IPS-11a (cell line): ENCODE data around the gene DUSP7.
A peak's percentile ranks its signal among the peaks of the same experiment; 100 is the strongest.

Experiments used
- H3K4me3 ChIP-seq: one replicate; pipeline ENCODE4 v1.5.1; 2013; ENCODE audit warnings: low read depth, low read length, control low read depth

The DUSP7 gene

GRCh38 chr3:52068730-52069129, 12.4 kb upstream of the DUSP7 start:
- no peak overlapping the region for H3K4me3 ChIP-seq

GRCh38 chr3:52068055-52068571, 11.7 kb upstream of the DUSP7 start:
- no peak overlapping the region for H3K4me3 ChIP-seq

DNA sequence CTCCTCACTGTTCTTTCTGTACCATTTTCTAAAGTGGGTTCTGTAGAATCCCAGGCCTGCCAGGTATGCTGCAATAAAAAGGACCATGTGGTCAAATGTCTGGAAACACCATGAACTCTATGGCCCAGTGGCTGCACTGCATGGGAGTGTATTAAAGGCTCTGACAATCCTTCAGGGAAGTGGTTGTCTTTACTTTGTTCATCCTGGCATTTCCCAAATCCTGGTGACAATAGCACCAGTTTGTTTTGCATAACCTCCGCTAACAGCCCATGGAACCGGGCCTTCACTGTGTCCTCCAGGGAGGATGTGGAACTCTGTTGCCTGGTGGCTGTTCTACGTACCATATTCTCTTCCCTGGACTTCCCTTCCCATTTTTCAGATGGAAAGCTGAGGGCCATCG, 11.2 kb upstream of the DUSP7 start:
- H3K4me3 ChIP-seq: no peak overlapping the region

GRCh38 chr3:52067046-52067445, 10.7 kb upstream of the DUSP7 start:
- H3K4me3 ChIP-seq: no peak overlapping the region

DNA sequence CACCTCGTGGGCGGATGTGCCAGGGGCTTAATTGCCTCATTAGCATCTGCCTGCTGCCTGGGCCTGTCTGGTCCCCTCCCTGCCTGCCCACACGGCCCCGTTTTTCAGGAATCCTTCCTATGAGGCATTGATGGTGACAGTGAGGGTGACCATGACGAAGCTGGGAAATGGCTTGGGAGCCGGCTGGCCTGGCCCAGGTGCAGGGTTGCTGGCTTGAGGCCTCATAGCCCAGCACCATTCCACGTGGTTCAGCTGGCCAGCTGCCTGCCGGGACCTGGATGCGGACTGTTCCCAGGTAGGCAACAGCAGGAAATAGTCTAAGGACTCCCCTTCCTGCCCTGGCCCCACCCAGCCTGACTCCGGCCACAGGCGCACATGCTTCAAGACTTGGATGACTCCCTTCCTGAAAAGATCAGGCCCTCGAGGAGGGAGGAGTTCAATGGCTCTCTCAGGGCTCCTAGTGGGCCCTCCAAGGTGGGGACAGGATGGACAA, 8.9 kb upstream of the DUSP7 start:
- no peak overlapping the region for H3K4me3 ChIP-seq

DNA sequence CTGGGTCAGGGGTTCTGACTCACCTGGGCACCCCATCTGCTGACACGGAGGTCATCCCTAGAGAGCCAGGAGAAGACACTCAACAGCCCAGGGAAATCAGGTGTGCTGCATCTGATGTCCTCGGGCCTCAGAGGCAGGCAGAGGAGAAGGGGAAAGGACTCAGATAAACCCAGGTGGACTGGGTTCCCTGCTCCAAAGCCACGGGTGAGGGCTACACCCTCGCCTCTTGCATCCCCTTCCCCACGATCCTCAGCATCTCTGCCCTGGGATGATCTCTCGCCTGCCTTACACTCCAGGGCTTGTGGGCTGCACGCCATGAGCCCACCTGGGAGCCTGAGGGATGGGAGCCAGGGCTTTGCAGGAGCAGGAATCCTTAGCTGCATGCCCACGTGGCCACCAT, 8.2 kb upstream of the DUSP7 start:
- H3K4me3 ChIP-seq: no peak overlapping the region

GRCh38 chr3:52063026-52063723, 6.8 kb upstream of the DUSP7 start:
- H3K4me3 ChIP-seq: no peak overlapping the region

GRCh38 chr3:52062505-52062904, 6.1 kb upstream of the DUSP7 start:
- no peak overlapping the region for H3K4me3 ChIP-seq

- no peak overlapping the region for H3K4me3 ChIP-seq
Measured at GRCh38 chr3:52061121-52061910, 4.9 kb upstream of the DUSP7 start.

GRCh38 chr3:52059781-52060180, 3.4 kb upstream of the DUSP7 start:
- H3K4me3 ChIP-seq: no peak overlapping the region

- no peak overlapping the region for H3K4me3 ChIP-seq
Measured at GRCh38 chr3:52057812-52058495, 1.6 kb upstream of the DUSP7 start.

DNA sequence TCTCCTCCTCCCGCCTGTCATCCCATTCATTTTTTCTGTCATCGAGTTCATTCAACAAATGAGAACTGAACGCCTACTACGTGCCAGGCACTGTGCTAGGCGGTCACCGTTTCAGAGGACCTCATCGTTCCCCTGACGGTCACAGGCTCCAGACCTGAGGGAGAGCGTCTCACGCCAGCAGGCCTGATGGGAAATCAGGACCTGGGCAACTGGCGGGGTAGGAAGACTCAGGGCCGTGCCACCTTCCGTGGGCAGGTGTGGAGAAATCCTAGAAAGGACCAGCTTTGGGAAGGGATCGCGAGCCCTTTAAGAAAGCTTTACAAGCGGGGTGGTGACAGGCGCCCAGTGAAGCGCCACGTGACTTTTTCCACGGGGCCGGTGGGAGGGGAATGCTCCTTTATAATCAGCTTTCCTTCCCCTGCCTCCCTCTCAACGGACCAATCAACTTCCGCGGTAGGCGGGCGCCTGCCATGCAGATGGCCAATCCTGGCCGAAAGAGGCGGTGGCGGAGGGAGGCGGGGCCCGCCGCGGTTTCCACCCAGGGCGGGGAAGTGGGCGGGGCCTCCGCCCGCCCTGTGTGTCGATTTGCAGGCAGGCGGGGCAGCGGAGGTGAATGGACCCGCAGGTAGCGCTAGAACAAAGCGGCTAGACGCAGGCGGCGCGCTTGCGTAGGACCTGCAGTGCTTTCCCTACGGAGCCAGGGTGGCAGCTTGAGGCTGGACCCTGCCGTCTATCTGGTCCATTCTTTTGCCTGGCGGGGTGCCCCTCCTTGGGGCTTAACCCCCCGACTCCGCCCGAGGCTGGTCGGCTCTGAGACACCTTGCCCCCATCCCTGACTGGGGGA, 819 bp upstream of the DUSP7 start:
- H3K4me3 ChIP-seq: peak overlapping the region; percentile 60

GRCh38 chr3:52055537-52056351, 627 bp downstream of the DUSP7 start:
- peak overlapping the region; percentile 60 for H3K4me3 ChIP-seq

DNA sequence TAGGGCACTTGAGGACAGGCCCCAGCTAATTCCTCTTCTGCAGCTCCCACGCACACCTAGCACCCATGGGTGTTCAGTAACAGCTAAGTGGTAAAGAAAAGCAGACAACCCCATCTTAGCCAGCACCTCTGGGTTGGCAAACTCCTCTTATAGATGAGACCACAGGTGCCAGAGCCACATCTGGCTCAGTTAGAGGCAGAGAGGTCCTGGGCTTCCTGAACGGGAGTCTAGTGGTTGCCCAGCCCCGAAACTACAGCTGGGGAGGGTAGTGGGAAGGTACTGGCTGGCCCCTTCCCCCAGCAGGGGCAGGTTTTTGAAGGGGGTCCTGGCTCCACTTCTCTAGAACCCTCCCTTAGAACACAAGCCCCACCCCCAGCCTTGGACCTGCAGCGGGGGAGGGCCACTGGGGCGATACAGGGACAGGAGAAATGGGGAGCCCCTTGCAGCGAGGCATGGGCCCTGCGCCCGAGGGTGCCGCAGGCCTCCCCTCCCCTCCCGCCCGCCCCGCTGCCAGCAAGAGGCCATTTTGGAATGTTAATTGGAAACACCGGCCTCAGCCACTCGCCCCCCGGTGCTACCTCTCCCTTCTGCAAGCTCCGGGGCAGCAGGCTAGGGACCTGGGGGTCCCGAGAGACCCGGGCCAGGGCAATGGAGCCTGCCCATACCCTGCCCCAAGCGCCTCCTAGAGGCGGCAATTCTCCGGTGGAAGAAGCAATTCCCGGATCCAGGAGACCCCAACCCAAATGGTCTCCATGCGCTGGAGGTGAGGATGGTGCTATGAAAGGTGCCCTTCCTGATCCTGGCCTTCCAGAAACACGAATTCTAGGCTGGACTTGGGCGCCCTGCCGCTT, 1.5 kb downstream of the DUSP7 start:
- H3K4me3 ChIP-seq: peak overlapping the region; percentile 60

GRCh38 chr3:52053307-52054304, 2.8 kb downstream of the DUSP7 start:
- H3K4me3 ChIP-seq: no peak overlapping the region

- no peak overlapping the region for H3K4me3 ChIP-seq
Measured at GRCh38 chr3:52052831-52053306, 3.5 kb downstream of the DUSP7 start.

DNA sequence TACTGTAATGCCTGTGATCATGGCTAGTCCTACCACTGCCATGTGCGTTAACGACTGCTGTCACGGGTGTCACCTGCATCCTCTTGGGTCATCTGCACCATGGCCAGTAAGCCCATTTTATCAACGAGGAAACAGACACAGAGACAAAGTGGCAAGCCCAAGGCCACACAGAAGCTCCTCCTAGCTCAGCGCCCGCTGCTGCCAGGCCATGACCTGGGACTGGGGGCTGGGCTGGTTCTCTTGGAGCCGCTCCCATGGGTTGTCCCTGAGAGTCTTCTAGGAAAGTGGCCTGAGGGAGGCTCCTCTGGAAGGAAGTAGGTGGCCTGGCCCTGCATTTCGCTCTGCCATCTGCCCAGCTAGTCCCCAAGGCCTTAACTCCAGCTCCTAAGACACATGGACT, 4.9 kb downstream of the DUSP7 start:
- H3K4me3 ChIP-seq: no peak overlapping the region
